ENCODE results near the gene OSBPL9. TPM values are rescaled to one million over a fixed set of nuclear protein-coding genes. Genes with fewer than 3 reads are reported as not detected.

The OSBPL9 gene
- total RNA-seq, 1 experiment from 2014 or later, result 52.6 TPM

GRCh38 chr1:51736702-51737101 is 119.8 kb downstream of the OSBPL9 start (continued):
- no peak for TF ChIP-seq MAX (IDR thresholded peaks at IDR 0.05)
- TF ChIP-seq JUND (IDR thresholded peaks at IDR 0.05), result no peak
- no peak for TF ChIP-seq RAD21 (IDR thresholded peaks at IDR 0.05; ENCODE audit: low read depth)
- TF ChIP-seq CEBPB (IDR thresholded peaks at IDR 0.05; ENCODE audit: low read depth), result no peak
- TF ChIP-seq, protein P1, sequence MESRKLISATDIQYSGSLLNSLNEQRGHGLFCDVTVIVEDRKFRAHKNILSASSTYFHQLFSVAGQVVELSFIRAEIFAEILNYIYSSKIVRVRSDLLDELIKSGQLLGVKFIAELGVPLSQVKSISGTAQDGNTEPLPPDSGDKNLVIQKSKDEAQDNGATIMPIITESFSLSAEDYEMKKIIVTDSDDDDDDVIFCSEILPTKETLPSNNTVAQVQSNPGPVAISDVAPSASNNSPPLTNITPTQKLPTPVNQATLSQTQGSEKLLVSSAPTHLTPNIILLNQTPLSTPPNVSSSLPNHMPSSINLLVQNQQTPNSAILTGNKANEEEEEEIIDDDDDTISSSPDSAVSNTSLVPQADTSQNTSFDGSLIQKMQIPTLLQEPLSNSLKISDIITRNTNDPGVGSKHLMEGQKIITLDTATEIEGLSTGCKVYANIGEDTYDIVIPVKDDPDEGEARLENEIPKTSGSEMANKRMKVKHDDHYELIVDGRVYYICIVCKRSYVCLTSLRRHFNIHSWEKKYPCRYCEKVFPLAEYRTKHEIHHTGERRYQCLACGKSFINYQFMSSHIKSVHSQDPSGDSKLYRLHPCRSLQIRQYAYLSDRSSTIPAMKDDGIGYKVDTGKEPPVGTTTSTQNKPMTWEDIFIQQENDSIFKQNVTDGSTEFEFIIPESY (IDR thresholded peaks at IDR 0.05; ENCODE audit: extremely low read depth, insufficient replicate concordance, low read length), result no peak

GRCh38 chr1:51738681-51739080 is 121.8 kb downstream of the OSBPL9 start:
- no peak overlapping the region for H2AFZ ChIP-seq (ENCODE audit: low read depth, low read length, poor library complexity, severe bottlenecking)
- H3K4me2 ChIP-seq (ENCODE audit: low read length), result no peak overlapping the region
- peaks cover 5% of the 10 kb centered on the region; the same call in 1 of the 2 replicates for H4K20me1 ChIP-seq (ENCODE audit: insufficient read depth)
- H3K27me3 ChIP-seq (ENCODE audit: insufficient read depth, low read length), result no peaks in the 10 kb centered on the region
- H3K4me1 ChIP-seq (ENCODE audit: control insufficient read depth in 1 of 2, insufficient read depth in 2 of 2, low read length in 2 of 2), result peaks cover 4 to 9% of the 10 kb centered on the region in 2 experiments; a peak in 3 of 4 replicates
- no TSS peak for BruUV-seq (replicated peaks)
- ChIA-PET RAD21 (ENCODE audit: low non-redundant PET in 1 of 2, low total read pairs in 2 of 2, uncharacterized antibody in 2 of 2, unreplicated experiment in 2 of 2) (no interaction called here), POLR2A (interaction anchor here (1.5 kb wide), 1 partner anchor 9 kb away, joined by 5 read pairs; no protein-coding TSS in a partner anchor), CTCF (no interaction called here)
- intact Hi-C loops (cut with micrococcal nuclease), result no loop called here
- ATAC-seq (no peak), DNase-seq (ENCODE audit: low read depth, low spot score) (no peak)
- H3K9me2 ChIP-seq (ENCODE audit: insufficient read depth), result no peaks in the 10 kb centered on the region
- H3K36me3 ChIP-seq (ENCODE audit: control insufficient read depth in 1 of 2, insufficient read depth in 2 of 2, low read length in 2 of 2), result no peaks in the 10 kb centered on the region
- no peak for TF ChIP-seq FOSL1 (IDR thresholded peaks at IDR 0.05; ENCODE audit: low read depth)
- TF ChIP-seq ZNF274 (IDR thresholded peaks at IDR 0.05; ENCODE audit: low read depth, low read length), result no peak
- no peak for TF ChIP-seq RAD21 (IDR thresholded peaks at IDR 0.05; ENCODE audit: low read depth)
- TF ChIP-seq EZH2 (IDR thresholded peaks at IDR 0.05), result no peak
- TF ChIP-seq, protein P1 (IDR thresholded peaks at IDR 0.05; ENCODE audit: extremely low read depth, insufficient replicate concordance, low read length), result no peak
- TF ChIP-seq POLR2AphosphoS5 (IDR thresholded peaks at IDR 0.05; ENCODE audit: low read depth, low read length), result no peak
- no peak for TF ChIP-seq REST (IDR thresholded peaks at IDR 0.05; ENCODE audit: low read depth)
- TF ChIP-seq MAX (IDR thresholded peaks at IDR 0.05), result no peak
- TF ChIP-seq YY1 (IDR thresholded peaks at IDR 0.05; ENCODE audit: extremely low read depth, insufficient replicate concordance, low read depth, low read length), result no peak
- no peaks in the 10 kb centered on the region for H3K9me3 ChIP-seq (ENCODE audit: control insufficient read depth in 1 of 2, insufficient read depth in 1 of 2, low read depth in 1 of 2, low read length in 2 of 2)
- no peak overlapping the region for H3K27ac ChIP-seq (ENCODE audit: low read depth, low read length)
- peaks cover 57% of the 10 kb centered on the region for H3K79me2 ChIP-seq (ENCODE audit: insufficient read depth, low read length)
- no peak overlapping the region for H3K9ac ChIP-seq (ENCODE audit: low read length)
- no peak overlapping the region for H3K4me3 ChIP-seq (replicated peaks in 1 of 2; ENCODE audit: low read depth in 1 of 2, low read length in 2 of 2)
